Left lung (tissue), 10 donors: ENCODE measurements around the gene MS4A14. TPM values are rescaled to one million over a fixed set of nuclear protein-coding genes. Genes with fewer than 3 reads are reported as not detected.

ENCODE experiments used
- ATAC-seq: fragments of 200-7000 bp; cut with Tn5 transposase; one replicate; pipeline ENCODE4 v1.9.1; 2020; ENCODE audit warnings: moderate library complexity
- DNase-seq, 4 donors: peaks; one replicate each; pipeline ENCODE4 v3.0.0-alpha.2; 2013 to 2020
- H3K27ac ChIP-seq, 2 donors: fragments of 200-600 bp; sonication (generic) in 1 of 2; one replicate each; pipeline versions ENCODE4 v1.5.0 to v1.8.0; 2020 to 2021
- H3K27me3 ChIP-seq, 2 donors: fragments of 200-600 bp; sonication (generic) in 1 of 2; one replicate each; pipeline versions ENCODE4 v1.5.0 to v1.8.0; 2020 to 2021
- H3K36me3 ChIP-seq, 2 donors: fragments of 200-600 bp; sonication (generic) in 1 of 2; one replicate each; pipeline versions ENCODE4 v1.5.0 to v1.8.0; 2020 to 2021
- H3K4me1 ChIP-seq, 2 donors: fragments of 200-600 bp; one replicate each; pipeline ENCODE4 v1.8.0; 2021
- H3K4me3 ChIP-seq, 2 donors: fragments of 200-600 bp; sonication (generic) in 1 of 2; one replicate each; pipeline versions ENCODE4 v1.5.0 to v1.8.0; 2020 to 2021; ENCODE audit warnings: mild to moderate bottlenecking in 1 of 2
- H3K9me3 ChIP-seq, 2 donors: fragments of 200-600 bp; sonication (generic) in 1 of 2; one replicate each; pipeline versions ENCODE4 v1.5.0 to v1.8.0; 2020 to 2021
- CTCF ChIP-seq, 2 donors: fragments of 200-600 bp; sonication (generic) in 1 of 2; IDR thresholded peaks; one replicate each; pipeline versions ENCODE4 v1.5.0 to v1.8.0; 2021; ENCODE audit warnings: antibody characterized with exemption in 2 of 2
- intact Hi-C, 2 donors: fragments of 100-400 bp; cut with DNase I; formaldehyde crosslinking; loops; one replicate each; pipeline versions ENCODE4 v1.11.2 to v1.14.2; 2022
- polyA plus RNA-seq, 6 donors: library from polyadenylated mRNA; unstranded; fragments of 120-200 nt; gene quantifications; one replicate each; pipeline ENCODE4 v1.2.1, GENCODE V29; 2013; ENCODE audit not compliant: insufficient read length in 6 of 6
- total RNA-seq, 2 donors: library from RNA; stranded (reverse); fragmentation: NEBNext Ultra II Directional; extraction: Animal tissue kit (Norgen Biotek cat#: 25700); gene quantifications; one replicate each; pipeline ENCODE4 v1.2.1, GENCODE V29; 2021
- donor health status: DM: no; HTN: yes; CAD: no.
- donor health status: DM: no; HTN: no; CAD: no.

MS4A14 gene
- total and polyA plus RNA-seq, 8 donors = 0.30 to 4.1 (median 0.74) TPM

GRCh38 chr11:60378354-60378753 is 17.9 kb upstream of the MS4A14 start, which contains the start of gene MS4A7:
Gene MS4A7 (plus strand): TSS chr11:60378532. CDS start chr11:60383142, 4,610 bp downstream.
- peaks cover 0 to 16% of the 10 kb centered on the region in 2 donors for H3K4me1 ChIP-seq
- no peaks in the 10 kb centered on the region for H3K27me3 ChIP-seq
- intact Hi-C loops = no loop called here
- DNase-seq (peak in 2 of 4 donors; percentile 18 to 69), ATAC-seq (peak; percentile 83)
- no peak for TF ChIP-seq CTCF (IDR thresholded peaks at IDR 0.05)
- H3K4me3 ChIP-seq = peak within 1 kb of the TSS in 1 of 2 donors; percentile 24
- peak within 1 kb of the TSS; percentile 66 to 83 for H3K27ac ChIP-seq
- no peaks in the 10 kb centered on the region for H3K9me3 ChIP-seq
- peaks cover 0 to under 1% of the 10 kb centered on the region in 2 donors for H3K36me3 ChIP-seq

GRCh38 chr11:60389279-60389910 is 6.9 kb upstream of the MS4A14 start:
- H3K27me3 ChIP-seq = no peaks in the 10 kb centered on the region
- intact Hi-C loops = no loop called here
- peak overlapping the region in 1 of 2 donors; percentile 64 for H3K27ac ChIP-seq
- peak; percentile 76 for ATAC-seq
- TF ChIP-seq CTCF (IDR thresholded peaks at IDR 0.05) = no peak
- H3K9me3 ChIP-seq = no peaks in the 10 kb centered on the region
- DNase-seq = no peak
- no peak overlapping the region for H3K4me3 ChIP-seq
- peaks cover 0 to 37% of the 10 kb centered on the region in 2 donors for H3K4me1 ChIP-seq
- peaks cover 0 to 27% of the 10 kb centered on the region in 2 donors for H3K36me3 ChIP-seq

- peak overlapping the region in 1 of 2 donors; percentile 64 for H3K27ac ChIP-seq
- H3K27me3 ChIP-seq = no peaks in the 10 kb centered on the region
- intact Hi-C loops = no loop called here
- no peak for TF ChIP-seq CTCF (IDR thresholded peaks at IDR 0.05)
- ATAC-seq (no peak), DNase-seq (no peak)
- H3K36me3 ChIP-seq = peaks cover 0 to 21% of the 10 kb centered on the region in 2 donors
- H3K9me3 ChIP-seq = no peaks in the 10 kb centered on the region
- H3K4me3 ChIP-seq = no peak overlapping the region
- H3K4me1 ChIP-seq = peaks cover 0 to 45% of the 10 kb centered on the region in 2 donors
Measured at GRCh38 chr11:60390419-60390818, 5.8 kb upstream of the MS4A14 start.

- Histone ChIP-seq H3K27ac (no peak overlapping the region), H3K4me1 (peaks cover 0 to 47% of the 10 kb centered on the region in 2 donors), H3K9me3 (no peaks in the 10 kb centered on the region), H3K4me3 (no peak overlapping the region), H3K36me3 (peaks cover 0 to 7% of the 10 kb centered on the region in 2 donors), H3K27me3 (no peaks in the 10 kb centered on the region)
- no peak for DNase-seq
- no peak for TF ChIP-seq CTCF (IDR thresholded peaks at IDR 0.05)
- intact Hi-C loops = no loop called here
- no peak for ATAC-seq
Measured at GRCh38 chr11:60392361-60392760, 3.9 kb upstream of the MS4A14 start.

- TF ChIP-seq CTCF (IDR thresholded peaks at IDR 0.05) = no peak
- peak; percentile 19 for ATAC-seq
- intact Hi-C loops = no loop called here
- H3K27me3 ChIP-seq = no peaks in the 10 kb centered on the region
- no peak overlapping the region for H3K27ac ChIP-seq
- H3K36me3 ChIP-seq = no peaks in the 10 kb centered on the region
- H3K4me1 ChIP-seq = peaks cover 0 to 42% of the 10 kb centered on the region in 2 donors
- DNase-seq = no peak
- H3K9me3 ChIP-seq = no peaks in the 10 kb centered on the region
- H3K4me3 ChIP-seq = no peak overlapping the region
Measured at GRCh38 chr11:60393016-60393415, 3.2 kb upstream of the MS4A14 start.
